SU-DHL-6 (cell line): Measurements from ENCODE around the gene GOLPH3L.

Experiments used
- H2AFZ ChIP-seq: fragments of 200-600 bp; sonication (generic); 2 replicates; pipeline ENCODE4 v1.6.1; 2014; ENCODE audit warnings: low read depth, mild to moderate bottlenecking, moderate library complexity, mixed read lengths, antibody characterized with exemption, low read length; ENCODE audit not compliant: severe bottlenecking
- H3F3A ChIP-seq: fragments of 200-600 bp; shearing (Covaris generic); 2 replicates; pipeline ENCODE4 v1.6.0; 2016; ENCODE audit warnings: antibody characterized with exemption, mild to moderate bottlenecking; ENCODE audit not compliant: insufficient read depth
- H3K27ac ChIP-seq: fragments of 200-600 bp; sonication (generic); 2 replicates; pipeline ENCODE4 v1.5.1; 2016; ENCODE audit warnings: low read depth, mild to moderate bottlenecking, low read length, moderate library complexity, mixed read lengths
- H3K27me3 ChIP-seq: fragments of 200-600 bp; sonication (generic), shearing (Covaris generic); 2 replicates; pipeline ENCODE4 v1.6.0; 2014; ENCODE audit warnings: mild to moderate bottlenecking, low read length
- H3K36me3 ChIP-seq: fragments of 200-600 bp; sonication (generic); 2 replicates; pipeline ENCODE4 v1.6.1; 2014; ENCODE audit warnings: mild to moderate bottlenecking, low read length, mixed read lengths
- H3K4me2 ChIP-seq: fragments of 300-600, 200-600 bp; shearing (Covaris generic), sonication (generic); 2 replicates; pipeline ENCODE4 v1.6.0; 2014; ENCODE audit warnings: low read length, low read depth, mild to moderate bottlenecking; ENCODE audit not compliant: poor library complexity, severe bottlenecking
- H3K4me3 ChIP-seq: fragments of 200-600 bp; sonication (generic); 2 replicates; pipeline ENCODE4 v1.5.1; 2014; ENCODE audit warnings: antibody characterized with exemption, low read length, mild to moderate bottlenecking, mixed read lengths; ENCODE audit not compliant: insufficient read depth, poor library complexity, severe bottlenecking
- H3K79me2 ChIP-seq: fragments of 200-600 bp; sonication (generic); 2 replicates; pipeline ENCODE4 v1.6.1; 2014; ENCODE audit warnings: mild to moderate bottlenecking, low read length, moderate library complexity; ENCODE audit not compliant: insufficient read depth
- H3K9ac ChIP-seq: fragments of 200-600 bp; sonication (generic); 2 replicates; pipeline ENCODE4 v1.7.0; 2014; ENCODE audit warnings: mild to moderate bottlenecking, low read length
- H3K9me2 ChIP-seq: fragments of 200-600 bp; sonication (generic); replicated peaks from 2 replicates; pipeline ENCODE4 v1.6.1; 2014; ENCODE audit warnings: low read length; ENCODE audit not compliant: insufficient read depth
- H3K9me3 ChIP-seq: fragments of 200-600 bp; sonication (generic); 2 replicates; pipeline ENCODE4 v1.6.1; 2014; ENCODE audit warnings: low read length, mixed read lengths; ENCODE audit not compliant: insufficient read depth
- H4K20me1 ChIP-seq: fragments of 200-600 bp; sonication (generic); 2 replicates; pipeline ENCODE4 v1.6.1; 2014; ENCODE audit warnings: low read depth, mild to moderate bottlenecking, antibody characterized with exemption, low read length, moderate library complexity, mixed read lengths
- EZH2phosphoT487 ChIP-seq: fragments of 200-600 bp; sonication (generic), shearing (Covaris generic); conservative IDR thresholded peaks from 2 replicates; pipeline ENCODE4 v1.6.1; 2018; ENCODE audit warnings: mild to moderate bottlenecking, antibody characterized with exemption, low read length, moderate library complexity, mixed read lengths
- TF ChIP-seq, protein P1 (sequence below): fragments of 200-600 bp; sonication (generic); IDR thresholded peaks from one replicate; pipeline ENCODE4 v1.5.1; 2017; ENCODE audit warnings: antibody characterized with exemption, mild to moderate bottlenecking, low read length, moderate library complexity; ENCODE audit not compliant: insufficient read depth, poor library complexity, severe bottlenecking

The GOLPH3L gene

GRCh38 chr1:150696162-150696561 is 792 bp downstream of the GOLPH3L start:
- no peaks in the 10 kb centered on the region for H3K27me3 ChIP-seq
- H3K4me3 ChIP-seq = peak overlapping the region; percentile 99
- H3K9ac ChIP-seq = peak overlapping the region; percentile 64

DNA sequence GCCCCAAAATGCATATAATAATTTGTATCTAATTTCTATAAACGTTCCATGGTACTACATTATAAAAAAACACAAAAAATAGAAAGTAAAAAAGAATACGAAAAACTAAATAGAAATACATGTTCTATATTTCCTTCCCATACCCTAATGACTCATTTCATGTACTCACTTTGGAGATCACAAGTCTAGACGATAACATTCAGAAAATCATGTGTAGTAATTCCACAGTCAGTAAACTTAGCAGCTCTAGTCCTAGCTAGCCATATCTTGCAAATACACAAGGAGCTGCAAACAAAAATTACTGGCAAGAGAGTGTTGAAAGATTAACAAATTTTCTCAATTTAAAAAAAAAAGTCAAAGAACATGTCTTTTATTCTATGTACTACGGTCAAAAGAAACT is 1.4 kb downstream of the GOLPH3L start:
- Histone ChIP-seq H3K9me2 (no peaks in the 10 kb centered on the region), H3K9me3 (no peaks in the 10 kb centered on the region), H3F3A (peaks cover 34% of the 10 kb centered on the region), H3K4me2 (peak overlapping the region; percentile 96), H3K27ac (no peak overlapping the region), H4K20me1 (no peaks in the 10 kb centered on the region), H3K79me2 (peaks cover 8% of the 10 kb centered on the region), H3K4me3 (peak overlapping the region; percentile 99), H3K36me3 (peaks cover 25% of the 10 kb centered on the region), H2AFZ (no peak overlapping the region), H3K27me3 (no peaks in the 10 kb centered on the region), H3K9ac (no peak overlapping the region)
- TF ChIP-seq EZH2phosphoT487 = no peak
- TF ChIP-seq, protein P1, sequence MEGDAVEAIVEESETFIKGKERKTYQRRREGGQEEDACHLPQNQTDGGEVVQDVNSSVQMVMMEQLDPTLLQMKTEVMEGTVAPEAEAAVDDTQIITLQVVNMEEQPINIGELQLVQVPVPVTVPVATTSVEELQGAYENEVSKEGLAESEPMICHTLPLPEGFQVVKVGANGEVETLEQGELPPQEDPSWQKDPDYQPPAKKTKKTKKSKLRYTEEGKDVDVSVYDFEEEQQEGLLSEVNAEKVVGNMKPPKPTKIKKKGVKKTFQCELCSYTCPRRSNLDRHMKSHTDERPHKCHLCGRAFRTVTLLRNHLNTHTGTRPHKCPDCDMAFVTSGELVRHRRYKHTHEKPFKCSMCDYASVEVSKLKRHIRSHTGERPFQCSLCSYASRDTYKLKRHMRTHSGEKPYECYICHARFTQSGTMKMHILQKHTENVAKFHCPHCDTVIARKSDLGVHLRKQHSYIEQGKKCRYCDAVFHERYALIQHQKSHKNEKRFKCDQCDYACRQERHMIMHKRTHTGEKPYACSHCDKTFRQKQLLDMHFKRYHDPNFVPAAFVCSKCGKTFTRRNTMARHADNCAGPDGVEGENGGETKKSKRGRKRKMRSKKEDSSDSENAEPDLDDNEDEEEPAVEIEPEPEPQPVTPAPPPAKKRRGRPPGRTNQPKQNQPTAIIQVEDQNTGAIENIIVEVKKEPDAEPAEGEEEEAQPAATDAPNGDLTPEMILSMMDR = no peak

More at GRCh38 chr1:150696162-150696561, 792 bp downstream of the GOLPH3L start:
- Histone ChIP-seq H3K79me2 (peaks cover 8% of the 10 kb centered on the region), H3K36me3 (peaks cover 25% of the 10 kb centered on the region), H3K9me3 (no peaks in the 10 kb centered on the region), H3K27ac (peak overlapping the region; percentile 52), H3K9me2 (no peaks in the 10 kb centered on the region), H2AFZ (no peak overlapping the region), H4K20me1 (no peaks in the 10 kb centered on the region), H3F3A (peaks cover 34% of the 10 kb centered on the region), H3K4me2 (peak overlapping the region; percentile 96)
- TF ChIP-seq, protein P1 = no peak
- TF ChIP-seq EZH2phosphoT487 = no peak

- H3K4me2 ChIP-seq = no peak overlapping the region
- no peaks in the 10 kb centered on the region for H3K9me2 ChIP-seq
- H3K27me3 ChIP-seq = no peaks in the 10 kb centered on the region
- no peak overlapping the region for H2AFZ ChIP-seq
- H3K9me3 ChIP-seq = no peaks in the 10 kb centered on the region
- TF ChIP-seq, protein P1 = no peak
- no peak for TF ChIP-seq EZH2phosphoT487
- peaks cover 8% of the 10 kb centered on the region for H3K79me2 ChIP-seq
- H4K20me1 ChIP-seq = no peaks in the 10 kb centered on the region
- no peak overlapping the region for H3K27ac ChIP-seq
- no peak overlapping the region for H3K9ac ChIP-seq
- no peak overlapping the region for H3K4me3 ChIP-seq
- peaks cover 24% of the 10 kb centered on the region; the same call in 1 of the 2 replicates for H3F3A ChIP-seq
- peaks cover 25% of the 10 kb centered on the region for H3K36me3 ChIP-seq
These were observed 4.2 kb downstream of the GOLPH3L start for GRCh38 chr1:150692720-150693119.

DNA sequence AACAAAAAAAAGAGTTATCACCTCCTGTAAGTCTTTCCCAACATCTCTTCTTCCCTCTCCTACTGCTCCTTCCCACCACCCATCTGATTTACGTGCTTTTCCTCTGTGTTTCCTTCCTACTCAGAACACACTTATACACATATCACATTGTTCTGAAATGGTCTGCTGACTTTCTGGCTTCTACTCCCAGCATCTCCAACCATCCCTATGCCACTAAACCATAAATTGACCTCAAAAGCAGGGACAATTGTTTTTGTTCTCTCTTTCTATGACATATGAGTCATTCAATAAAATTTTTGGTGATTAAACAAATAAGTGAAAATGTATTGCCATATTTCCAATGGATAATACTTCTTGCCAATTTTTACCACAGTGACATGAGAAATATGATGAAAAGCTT is 8.2 kb downstream of the GOLPH3L start:
- Histone ChIP-seq H4K20me1 (no peaks in the 10 kb centered on the region), H3K9me2 (no peaks in the 10 kb centered on the region), H3K9ac (no peak overlapping the region), H3K4me2 (no peak overlapping the region), H3K36me3 (peaks cover 17% of the 10 kb centered on the region), H3K9me3 (no peaks in the 10 kb centered on the region), H3K27me3 (no peaks in the 10 kb centered on the region), H3K27ac (no peak overlapping the region), H2AFZ (no peak overlapping the region), H3K4me3 (no peak overlapping the region), H3K79me2 (no peaks in the 10 kb centered on the region), H3F3A (0 out of 2 replicates have a peak, but pooled peaks cover 6% of the 10 kb centered on the region)
- TF ChIP-seq, protein P1 = no peak
- TF ChIP-seq EZH2phosphoT487 = no peak
